ENCODE results near the gene TEX261.
A peak's percentile ranks its signal among the peaks of the same experiment; 100 is the strongest.
"Not testable (repeated sequence)": the region's sequence is repeated elsewhere in the genome, so short reads cannot be mapped to it uniquely, and the experiment has no call there.

Gene TEX261

GRCh38 chr2:71003966-71004755 lies 9.5 kb upstream of the TEX261 start:
- DNase-seq (no peak), ATAC-seq (no peak)
- H3K27ac Mint-ChIP-seq = no peak overlapping the region
- H3K9me3 Mint-ChIP-seq = no peaks in the 10 kb centered on the region
- no peak overlapping the region for H3K4me3 Mint-ChIP-seq
- H3K27me3 Mint-ChIP-seq = no peaks in the 10 kb centered on the region
- peaks cover 27% of the 10 kb centered on the region for H3K4me1 Mint-ChIP-seq

- Mint-ChIP-seq H3K9me3 (no peaks in the 10 kb centered on the region), H3K27me3 (no peaks in the 10 kb centered on the region), H3K27ac (no peak overlapping the region), H3K4me1 (peaks cover 31% of the 10 kb centered on the region), H3K4me3 (no peak overlapping the region)
- ATAC-seq (no peak), DNase-seq (no peak)
Measured at GRCh38 chr2:71003396-71003795, 8.7 kb upstream of the TEX261 start.

- DNase-seq (no peak), ATAC-seq (no peak)
- no peak overlapping the region for H3K4me3 Mint-ChIP-seq
- no peak overlapping the region for H3K27ac Mint-ChIP-seq
- peaks cover 31% of the 10 kb centered on the region for H3K4me1 Mint-ChIP-seq
- H3K9me3 Mint-ChIP-seq = no peaks in the 10 kb centered on the region
- H3K27me3 Mint-ChIP-seq = no peaks in the 10 kb centered on the region
Measured at GRCh38 chr2:71001981-71002570, 7.4 kb upstream of the TEX261 start.

GRCh38 chr2:71001592-71001927 lies 6.9 kb upstream of the TEX261 start:
- DNase-seq = no peak
- Mint-ChIP-seq H3K4me1 (peaks cover 31% of the 10 kb centered on the region), H3K4me3 (no peak overlapping the region), H3K27ac (peak overlapping the region in 1 of 2 donors; percentile 90), H3K9me3 (no peaks in the 10 kb centered on the region), H3K27me3 (no peaks in the 10 kb centered on the region)
- ATAC-seq = no peak

GRCh38 chr2:71000780-71001591 lies 6.3 kb upstream of the TEX261 start:
- peaks cover 33% of the 10 kb centered on the region for H3K4me1 Mint-ChIP-seq
- H3K9me3 Mint-ChIP-seq = no peaks in the 10 kb centered on the region
- DNase-seq (peak; percentile 84), ATAC-seq (peak; percentile 91)
- H3K27ac Mint-ChIP-seq = peak overlapping the region; percentile 90 to 96
- H3K27me3 Mint-ChIP-seq = no peaks in the 10 kb centered on the region
- H3K4me3 Mint-ChIP-seq = peak overlapping the region; percentile 88 to 90

GRCh38 chr2:70999931-71000330 lies 5.3 kb upstream of the TEX261 start:
- not testable (repeated sequence) for ATAC-seq, H3K27ac Mint-ChIP-seq, H3K4me3 Mint-ChIP-seq, H3K27me3 Mint-ChIP-seq, H3K9me3 Mint-ChIP-seq, DNase-seq
- peaks cover 38% of the 10 kb centered on the region for H3K4me1 Mint-ChIP-seq

- Mint-ChIP-seq H3K27ac (peak overlapping the region in 1 of 2 donors; percentile 49), H3K4me3 (no peak overlapping the region), H3K9me3 (no peaks in the 10 kb centered on the region), H3K27me3 (no peaks in the 10 kb centered on the region), H3K4me1 (peaks cover 38% of the 10 kb centered on the region)
- DNase-seq = no peak
- ATAC-seq = no peak
Measured at GRCh38 chr2:70999362-70999761, 4.7 kb upstream of the TEX261 start.

- not testable (repeated sequence) for H3K27me3 Mint-ChIP-seq, H3K9me3 Mint-ChIP-seq, DNase-seq, ATAC-seq, H3K4me3 Mint-ChIP-seq, H3K27ac Mint-ChIP-seq
- H3K4me1 Mint-ChIP-seq = peaks cover 39% of the 10 kb centered on the region
Measured at GRCh38 chr2:70998885-70999284, 4.2 kb upstream of the TEX261 start.

GRCh38 chr2:70995426-70995729 lies 705 bp upstream of the TEX261 start:
- Mint-ChIP-seq H3K9me3 (no peaks in the 10 kb centered on the region), H3K4me3 (peak overlapping the region; percentile 84 to 88), H3K27ac (no peak overlapping the region), H3K4me1 (peaks cover 54% of the 10 kb centered on the region), H3K27me3 (no peaks in the 10 kb centered on the region)
- DNase-seq = peak; percentile 52 to 64
- ATAC-seq = peak; percentile 65

GRCh38 chr2:70994009-70994698 lies 519 bp downstream of the TEX261 start:
- H3K27ac Mint-ChIP-seq = peak overlapping the region; percentile 87 to 89
- no peaks in the 10 kb centered on the region for H3K9me3 Mint-ChIP-seq
- no peaks in the 10 kb centered on the region for H3K27me3 Mint-ChIP-seq
- ATAC-seq (peak; percentile 58), DNase-seq (peak; percentile 56 to 60)
- H3K4me3 Mint-ChIP-seq = peak overlapping the region; percentile 89 to 97
- peaks cover 42% of the 10 kb centered on the region for H3K4me1 Mint-ChIP-seq

GRCh38 chr2:70992945-70993853 lies 1.5 kb downstream of the TEX261 start:
- H3K27ac Mint-ChIP-seq = peak overlapping the region; percentile 60 to 87
- H3K4me1 Mint-ChIP-seq = peaks cover 43% of the 10 kb centered on the region
- no peaks in the 10 kb centered on the region for H3K9me3 Mint-ChIP-seq
- no peaks in the 10 kb centered on the region for H3K27me3 Mint-ChIP-seq
- DNase-seq (no peak), ATAC-seq (no peak)
- peak overlapping the region; percentile 89 to 97 for H3K4me3 Mint-ChIP-seq

GRCh38 chr2:70991742-70992141 lies 2.9 kb downstream of the TEX261 start:
- no peak overlapping the region for H3K4me3 Mint-ChIP-seq
- no peaks in the 10 kb centered on the region for H3K27me3 Mint-ChIP-seq
- H3K4me1 Mint-ChIP-seq = peaks cover 46% of the 10 kb centered on the region
- ATAC-seq = no peak
- no peaks in the 10 kb centered on the region for H3K9me3 Mint-ChIP-seq
- no peak for DNase-seq
- H3K27ac Mint-ChIP-seq = no peak overlapping the region

GRCh38 chr2:70991142-70991541 lies 3.5 kb downstream of the TEX261 start:
- H3K27me3 Mint-ChIP-seq = no peaks in the 10 kb centered on the region
- H3K9me3 Mint-ChIP-seq = no peaks in the 10 kb centered on the region
- H3K27ac Mint-ChIP-seq = no peak overlapping the region
- no peak overlapping the region for H3K4me3 Mint-ChIP-seq
- no peak for DNase-seq
- peaks cover 51% of the 10 kb centered on the region for H3K4me1 Mint-ChIP-seq
- no peak for ATAC-seq

- ATAC-seq (no peak), DNase-seq (no peak)
- peak overlapping the region in 1 of 2 donors; percentile 45 for H3K27ac Mint-ChIP-seq
- no peak overlapping the region for H3K4me3 Mint-ChIP-seq
- peaks cover 54% of the 10 kb centered on the region for H3K4me1 Mint-ChIP-seq
- no peaks in the 10 kb centered on the region for H3K27me3 Mint-ChIP-seq
- no peaks in the 10 kb centered on the region for H3K9me3 Mint-ChIP-seq
Measured at GRCh38 chr2:70990216-70990615, 4.5 kb downstream of the TEX261 start.

All from stimulated activated naive CD8-positive, alpha-beta T cell treated with anti-CD3 and anti-CD28 coated beads, Interleukin-15, amount 100 ng/mL, for 72 hours (primary cell).